HepG2 (cell line): ENCODE data around the gene PGAP1. TPM values are rescaled to one million over a fixed set of nuclear protein-coding genes. Genes with fewer than 3 reads are reported as not detected.

Experiments
- ATAC-seq: fragments of 200-7000 bp; cut with Tn5 transposase; 3 replicates; pipeline ENCODE4 v1.9.1; 2020; ENCODE audit warnings: mild to moderate bottlenecking, moderate library complexity
- BruUV-seq: library from RNA; stranded (reverse); fragments of 400-500 nt; replicated peaks from 2 replicates; lab custom pipeline; 2021; lab: Mats Ljungman, UMichigan
- CTCF ChIA-PET: fragments of 300-600 bp; formaldehyde crosslinking; extraction: SDS; loops from one replicate; lab custom pipeline; 2021; ENCODE audit warnings: low total read pairs, inconsistent platforms, low intra/inter-chr PET ratio; lab: Yijun Ruan, JAX
- POLR2A ChIA-PET: fragments of 350-600 bp; sonication (Branson Sonifier 250); formaldehyde crosslinking; loops from one replicate; lab custom pipeline; 2020; ENCODE audit warnings: antibody characterized with exemption, inconsistent platforms; lab: Yijun Ruan, JAX
- DNase-seq: peaks from one replicate; pipeline ENCODE4 v3.0.0-alpha.2; 2015; ENCODE audit warnings: low spot score
- FAIRE-seq: peaks from 3 replicates; lab custom pipeline; 2011; peaks lifted over from hg19 to GRCh38; lab: Jason Lieb, UNC
- H2AFZ ChIP-seq: one replicate; pipeline ENCODE4 v1.6.1; 2011; ENCODE audit warnings: low read length, inconsistent platforms
- H3K27ac ChIP-seq: fragments of 300-600 bp; 3 replicates; pipeline ENCODE4 v1.8.0; 2011; ENCODE audit warnings: mixed run types, mild to moderate bottlenecking, mixed read lengths, low read length, inconsistent platforms; ENCODE audit not compliant: insufficient read depth; ENCODE audit errors: extremely low read length
- H3K27me3 ChIP-seq, 2 experiments: fragments of 200-600 bp in 1 of 2; 2 replicates in 1 of 2; 3 replicates in 1 of 2; pipeline versions ENCODE4 v1.6.0 to v1.8.0; 2011; ENCODE audit warnings: low read length in 2 of 2, mild to moderate bottlenecking in 2 of 2, moderate library complexity in 2 of 2, inconsistent platforms in 1 of 2; ENCODE audit not compliant: insufficient read depth in 2 of 2, control insufficient read depth in 1 of 2
- H3K36me3 ChIP-seq, 2 experiments: fragments of 200-600 bp in 1 of 2; replicated peaks in 1 of 2; 2 replicates in 1 of 2; 3 replicates in 1 of 2; pipeline versions ENCODE4 v1.5.1 to v1.8.0; 2011; ENCODE audit warnings: low read length in 2 of 2, inconsistent platforms in 1 of 2; ENCODE audit not compliant: insufficient read depth in 2 of 2, control insufficient read depth in 1 of 2
- H3K4me1 ChIP-seq: 2 replicates; pipeline ENCODE4 v1.5.1; 2012; ENCODE audit warnings: low read length, inconsistent platforms; ENCODE audit not compliant: insufficient read depth
- H3K4me2 ChIP-seq: 2 replicates; pipeline ENCODE4 v1.6.0; 2011; ENCODE audit warnings: low read depth, low read length, inconsistent platforms
- H3K4me3 ChIP-seq, 3 experiments: fragments of 200-600 bp in 1 of 3; sonication (generic), shearing (Covaris generic) in 1 of 3; replicated peaks in 1 of 3; 2 replicates each; pipeline ENCODE4 v1.5.1; 2011 to 2016; ENCODE audit warnings: low read length in 3 of 3, inconsistent platforms in 2 of 3, low read depth in 2 of 3, mild to moderate bottlenecking in 2 of 3, control low read depth in 1 of 3, mixed read lengths in 1 of 3; ENCODE audit not compliant: insufficient read depth in 1 of 3
- H3K79me2 ChIP-seq: one replicate; pipeline ENCODE4 v1.6.1; 2011; ENCODE audit warnings: low read length, inconsistent platforms; ENCODE audit not compliant: insufficient read depth
- H3K9ac ChIP-seq: 2 replicates; pipeline ENCODE4 v1.6.0; 2011; ENCODE audit warnings: mild to moderate bottlenecking, low read depth, low read length, inconsistent platforms; ENCODE audit not compliant: insufficient read depth
- H3K9me3 ChIP-seq: 2 replicates; pipeline ENCODE4 v1.5.1; 2012; ENCODE audit warnings: mild to moderate bottlenecking, low read length
- H4K20me1 ChIP-seq: 2 replicates; pipeline ENCODE4 v1.6.0; 2011; ENCODE audit warnings: inconsistent platforms, mild to moderate bottlenecking, low read length, moderate library complexity; ENCODE audit not compliant: insufficient read depth
- ATF1 ChIP-seq: IDR thresholded peaks from 2 replicates; pipeline ENCODE4 v1.6.1; 2016; ENCODE audit warnings: mild to moderate bottlenecking, control low read depth
- GATAD2A ChIP-seq: IDR thresholded peaks from 2 replicates; pipeline ENCODE4 v1.6.1; 2016
- SALL1 ChIP-seq: sonication (generic); formaldehyde crosslinking; IDR thresholded peaks from 2 replicates; pipeline ENCODE4 v1.8.0; 2022; ENCODE audit warnings: mild to moderate bottlenecking, missing genetic modification reagents
- TAF15 ChIP-seq: fragments of 200-400 bp; formaldehyde crosslinking; IDR thresholded peaks from one replicate; pipeline ENCODE4 v1.6.1; 2018; ENCODE audit warnings: mild to moderate bottlenecking, low read depth, low read length; ENCODE audit not compliant: poor library complexity, severe bottlenecking
- ZNF253 ChIP-seq: sonication (generic); formaldehyde crosslinking; IDR thresholded peaks from 2 replicates; pipeline ENCODE4 v1.8.0; 2022; ENCODE audit warnings: mild to moderate bottlenecking, missing genetic modification reagents, borderline replicate concordance
- ZNF343 ChIP-seq: sonication (generic); formaldehyde crosslinking; IDR thresholded peaks from 2 replicates; pipeline ENCODE4 v1.4.0; 2020; ENCODE audit warnings: mild to moderate bottlenecking, missing genetic modification reagents
- ZNF441 ChIP-seq: sonication (generic); formaldehyde crosslinking; IDR thresholded peaks from 2 replicates; pipeline ENCODE4 v1.7.0; 2021; ENCODE audit warnings: missing genetic modification reagents, borderline replicate concordance
- ZNF605 ChIP-seq: sonication (generic); formaldehyde crosslinking; IDR thresholded peaks from 2 replicates; pipeline ENCODE4 v1.8.0; 2022; ENCODE audit warnings: mild to moderate bottlenecking, missing genetic modification reagents
- ZNF629 ChIP-seq: sonication (generic); formaldehyde crosslinking; conservative IDR thresholded peaks from 2 replicates; pipeline ENCODE4 v1.5.0; 2020; ENCODE audit warnings: missing genetic modification reagents
- ZNF768 ChIP-seq: sonication (generic); formaldehyde crosslinking; IDR thresholded peaks from 2 replicates; pipeline ENCODE4 v1.4.0; 2020; ENCODE audit warnings: missing genetic modification reagents
- WGBS: methylation state at CpG from one replicate; pipeline ENCODE4 v1.1.6; 2017; ENCODE audit warnings: low lambda C conversion rate; 5-methylcytosine and 5-hydroxymethylcytosine counted together
- in situ Hi-C: cut with HindIII; loops from 2 replicates; pipeline ENCODE4 v1.10.0; 2017; ENCODE audit warnings: low pct_unique_long_range_greater_than_20kb; ENCODE audit not compliant: extremely low pct_ligation_motif_present
- intact Hi-C: fragments of 100-400 bp; cut with micrococcal nuclease; formaldehyde crosslinking; loops from one replicate; pipeline ENCODE4 v1.10.0; 2022; ENCODE audit not compliant: unreplicated experiment
- polyA plus RNA-seq, 8 experiments: library from polyadenylated mRNA; depleted of rRNA in 3 of 8; stranded (reverse) in 7 of 8; unstranded in 1 of 8; fragments of >200 nt; fragmentation: Illumina TruSeq in 4 of 8; extraction: Trizol in 4 of 8; gene quantifications; 2 replicates each; pipeline versions ENCODE4 v1.2.1 to v1.2.3, GENCODE V29; 2011 to 2016; ENCODE audit warnings: low read depth in 4 of 8, missing spikeins in 1 of 8, mixed read lengths in 1 of 8; ENCODE audit not compliant: insufficient read depth in 1 of 8
- total RNA-seq, 5 experiments: library from RNA; depleted of rRNA; stranded (reverse); fragments of >200 nt; fragmentation: Illumina TruSeq; extraction: Trizol; gene quantifications; 2 replicates each; pipeline ENCODE4 v1.2.3, GENCODE V29; 2016; ENCODE audit warnings: low read depth in 1 of 5
- TF ChIP-seq, protein P1 (sequence below), 2 experiments: sonication (generic) in 1 of 2; formaldehyde crosslinking in 1 of 2; IDR thresholded peaks; 2 replicates each; pipeline versions ENCODE4 v1.4.0 to v1.6.1; 2018 to 2020; ENCODE audit warnings: missing genetic modification reagents in 2 of 2, borderline replicate concordance in 1 of 2, low read depth in 1 of 2, mild to moderate bottlenecking in 1 of 2, missing biosample characterization in 1 of 2
- TF ChIP-seq, protein P2 (sequence below): sonication (generic); formaldehyde crosslinking; IDR thresholded peaks from 2 replicates; pipeline ENCODE4 v1.5.1; 2020; ENCODE audit warnings: missing genetic modification reagents, mild to moderate bottlenecking, borderline replicate concordance
- TF ChIP-seq, protein P3 (sequence below): sonication (generic); formaldehyde crosslinking; IDR thresholded peaks from 2 replicates; pipeline ENCODE4 v1.5.0; 2020; ENCODE audit warnings: missing genetic modification reagents
- TF ChIP-seq, protein P4 (sequence below): sonication (generic); formaldehyde crosslinking; IDR thresholded peaks from 2 replicates; pipeline ENCODE4 v1.5.0; 2020; ENCODE audit warnings: mild to moderate bottlenecking, missing genetic modification reagents

The PGAP1 gene
- total and polyA plus RNA-seq, 2 of the 13 experiments (the other 11 are each of a cell fraction or from before 2014, with no cell fraction given): 4.1 to 6.4 TPM

DNA sequence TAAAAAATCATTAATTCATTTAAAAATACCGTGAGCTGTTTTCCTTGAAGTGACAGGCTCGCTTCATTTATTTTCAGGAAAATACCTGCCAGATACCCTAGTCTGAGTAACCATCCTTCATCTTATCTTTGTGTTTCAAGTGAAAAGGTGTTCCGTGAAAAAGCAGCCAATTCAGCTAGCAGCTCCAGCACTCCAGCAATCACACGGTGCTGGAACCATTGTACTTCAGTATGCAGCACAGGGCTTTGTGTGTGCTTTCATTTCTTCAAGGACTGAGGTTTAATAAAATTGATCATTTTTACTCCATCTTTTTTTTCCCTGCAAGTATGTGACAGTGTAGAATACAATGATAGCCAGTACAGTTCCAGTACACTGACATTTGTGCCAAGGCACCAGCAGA lies 39.1 kb upstream of the PGAP1 start (continued):
- TF ChIP-seq, protein P1, sequence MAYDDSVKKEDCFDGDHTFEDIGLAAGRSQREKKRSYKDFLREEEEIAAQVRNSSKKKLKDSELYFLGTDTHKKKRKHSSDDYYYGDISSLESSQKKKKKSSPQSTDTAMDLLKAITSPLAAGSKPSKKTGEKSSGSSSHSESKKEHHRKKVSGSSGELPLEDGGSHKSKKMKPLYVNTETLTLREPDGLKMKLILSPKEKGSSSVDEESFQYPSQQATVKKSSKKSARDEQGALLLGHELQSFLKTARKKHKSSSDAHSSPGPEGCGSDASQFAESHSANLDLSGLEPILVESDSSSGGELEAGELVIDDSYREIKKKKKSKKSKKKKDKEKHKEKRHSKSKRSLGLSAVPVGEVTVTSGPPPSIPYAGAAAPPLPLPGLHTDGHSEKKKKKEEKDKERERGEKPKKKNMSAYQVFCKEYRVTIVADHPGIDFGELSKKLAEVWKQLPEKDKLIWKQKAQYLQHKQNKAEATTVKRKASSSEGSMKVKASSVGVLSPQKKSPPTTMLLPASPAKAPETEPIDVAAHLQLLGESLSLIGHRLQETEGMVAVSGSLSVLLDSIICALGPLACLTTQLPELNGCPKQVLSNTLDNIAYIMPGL (CRISPR knock-in tag; IDR thresholded peaks at IDR 0.05; ENCODE audit: borderline replicate concordance in 1 of 2, low read depth in 1 of 2): no peak
- TF ChIP-seq ZNF441 (CRISPR knock-in tag): no peak
- no peak for TF ChIP-seq GATAD2A (CRISPR knock-in tag)
- TF ChIP-seq, all 625 proteins: peak for 0

DNA sequence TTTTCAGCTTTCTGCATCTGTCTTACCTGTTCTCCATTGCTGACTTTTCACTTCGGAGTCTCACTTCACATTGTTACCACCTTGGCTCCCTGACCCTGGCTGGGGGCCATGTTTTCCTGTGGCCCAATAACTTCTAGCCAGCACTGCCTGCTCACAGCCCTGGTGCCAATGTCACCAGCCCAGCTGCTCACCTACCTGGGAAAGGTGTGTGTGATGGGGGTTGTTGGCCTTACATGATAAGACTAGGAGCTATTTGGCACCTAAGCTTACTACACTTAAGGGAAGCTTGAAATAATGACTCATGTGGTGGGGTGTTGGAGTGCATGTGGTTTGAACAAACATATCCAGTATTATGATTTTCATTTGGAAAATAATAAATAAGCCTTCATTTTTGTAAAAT lies 37.5 kb upstream of the PGAP1 start:
- H3K79me2 ChIP-seq: no peaks in the 10 kb centered on the region
- FAIRE-seq: no peak
- H3K27me3 ChIP-seq: 0 out of 5 replicates have a peak, but pooled peaks cover 0 to 3% of the 10 kb centered on the region in 2 experiments
- H4K20me1 ChIP-seq: 0 out of 2 replicates have a peak, but pooled peaks cover 3% of the 10 kb centered on the region
- H3K4me2 ChIP-seq: no peak overlapping the region
- no peak for DNase-seq
- in situ Hi-C loops (no loop called here), intact Hi-C loops (no loop called here)
- no peak overlapping the region for H3K4me3 ChIP-seq
- 43% methylated on average over 1 of the region's 1 CpG for WGBS
- no peak overlapping the region for H3K27ac ChIP-seq
- peaks cover 10% of the 10 kb centered on the region for H3K4me1 ChIP-seq
- no TSS peak for BruUV-seq
- ChIA-PET CTCF (no interaction called here), POLR2A (no interaction called here)
- no peaks in the 10 kb centered on the region for H3K9me3 ChIP-seq
- no peak for ATAC-seq
- H3K9ac ChIP-seq: no peak overlapping the region
- H2AFZ ChIP-seq: no peak overlapping the region
- no peaks in the 10 kb centered on the region for H3K36me3 ChIP-seq
- TF ChIP-seq ZNF343 (CRISPR knock-in tag) (no peak), ZNF768 (no peak), ZNF605 (CRISPR knock-in tag) (no peak), TAF15 (no peak), ZNF629 (no peak), SALL1 (CRISPR knock-in tag) (no peak), ATF1 (CRISPR knock-in tag) (no peak), ZNF253 (CRISPR knock-in tag) (no peak)
- TF ChIP-seq, protein P2, sequence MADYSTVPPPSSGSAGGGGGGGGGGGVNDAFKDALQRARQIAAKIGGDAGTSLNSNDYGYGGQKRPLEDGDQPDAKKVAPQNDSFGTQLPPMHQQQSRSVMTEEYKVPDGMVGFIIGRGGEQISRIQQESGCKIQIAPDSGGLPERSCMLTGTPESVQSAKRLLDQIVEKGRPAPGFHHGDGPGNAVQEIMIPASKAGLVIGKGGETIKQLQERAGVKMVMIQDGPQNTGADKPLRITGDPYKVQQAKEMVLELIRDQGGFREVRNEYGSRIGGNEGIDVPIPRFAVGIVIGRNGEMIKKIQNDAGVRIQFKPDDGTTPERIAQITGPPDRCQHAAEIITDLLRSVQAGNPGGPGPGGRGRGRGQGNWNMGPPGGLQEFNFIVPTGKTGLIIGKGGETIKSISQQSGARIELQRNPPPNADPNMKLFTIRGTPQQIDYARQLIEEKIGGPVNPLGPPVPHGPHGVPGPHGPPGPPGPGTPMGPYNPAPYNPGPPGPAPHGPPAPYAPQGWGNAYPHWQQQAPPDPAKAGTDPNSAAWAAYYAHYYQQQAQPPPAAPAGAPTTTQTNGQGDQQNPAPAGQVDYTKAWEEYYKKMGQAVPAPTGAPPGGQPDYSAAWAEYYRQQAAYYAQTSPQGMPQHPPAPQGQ (CRISPR knock-in tag): no peak
- TF ChIP-seq, protein P3, sequence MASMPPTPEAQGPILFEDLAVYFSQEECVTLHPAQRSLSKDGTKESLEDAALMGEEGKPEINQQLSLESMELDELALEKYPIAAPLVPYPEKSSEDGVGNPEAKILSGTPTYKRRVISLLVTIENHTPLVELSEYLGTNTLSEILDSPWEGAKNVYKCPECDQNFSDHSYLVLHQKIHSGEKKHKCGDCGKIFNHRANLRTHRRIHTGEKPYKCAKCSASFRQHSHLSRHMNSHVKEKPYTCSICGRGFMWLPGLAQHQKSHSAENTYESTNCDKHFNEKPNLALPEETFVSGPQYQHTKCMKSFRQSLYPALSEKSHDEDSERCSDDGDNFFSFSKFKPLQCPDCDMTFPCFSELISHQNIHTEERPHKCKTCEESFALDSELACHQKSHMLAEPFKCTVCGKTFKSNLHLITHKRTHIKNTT (CRISPR knock-in tag): no peak
- TF ChIP-seq, protein P4, sequence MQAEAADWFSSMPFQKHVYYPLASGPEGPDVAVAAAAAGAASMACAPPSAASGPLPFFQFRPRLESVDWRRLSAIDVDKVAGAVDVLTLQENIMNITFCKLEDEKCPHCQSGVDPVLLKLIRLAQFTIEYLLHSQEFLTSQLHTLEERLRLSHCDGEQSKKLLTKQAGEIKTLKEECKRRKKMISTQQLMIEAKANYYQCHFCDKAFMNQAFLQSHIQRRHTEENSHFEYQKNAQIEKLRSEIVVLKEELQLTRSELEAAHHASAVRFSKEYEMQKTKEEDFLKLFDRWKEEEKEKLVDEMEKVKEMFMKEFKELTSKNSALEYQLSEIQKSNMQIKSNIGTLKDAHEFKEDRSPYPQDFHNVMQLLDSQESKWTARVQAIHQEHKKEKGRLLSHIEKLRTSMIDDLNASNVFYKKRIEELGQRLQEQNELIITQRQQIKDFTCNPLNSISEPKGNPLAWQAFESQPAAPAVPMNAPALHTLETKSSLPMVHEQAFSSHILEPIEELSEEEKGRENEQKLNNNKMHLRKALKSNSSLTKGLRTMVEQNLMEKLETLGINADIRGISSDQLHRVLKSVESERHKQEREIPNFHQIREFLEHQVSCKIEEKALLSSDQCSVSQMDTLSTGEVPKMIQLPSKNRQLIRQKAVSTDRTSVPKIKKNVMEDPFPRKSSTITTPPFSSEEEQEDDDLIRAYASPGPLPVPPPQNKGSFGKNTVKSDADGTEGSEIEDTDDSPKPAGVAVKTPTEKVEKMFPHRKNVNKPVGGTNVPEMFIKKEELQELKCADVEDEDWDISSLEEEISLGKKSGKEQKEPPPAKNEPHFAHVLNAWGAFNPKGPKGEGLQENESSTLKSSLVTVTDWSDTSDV (CRISPR knock-in tag): no peak
